ENCODE measurements around the gene IGSF11.
"Not testable (repeated sequence)": the region's sequence is repeated elsewhere in the genome, so short reads cannot be mapped to it uniquely, and the experiment has no call there.

The IGSF11 gene

GRCh38 chr3:119034256-119035013 lies at the start of gene IGSF11:
TSS of gene IGSF11 (minus strand) at chr3:119034846. CDS start at chr3:119034582, 264 bp downstream.
- DNase-seq, result peak; percentile 45 to 56

DNA sequence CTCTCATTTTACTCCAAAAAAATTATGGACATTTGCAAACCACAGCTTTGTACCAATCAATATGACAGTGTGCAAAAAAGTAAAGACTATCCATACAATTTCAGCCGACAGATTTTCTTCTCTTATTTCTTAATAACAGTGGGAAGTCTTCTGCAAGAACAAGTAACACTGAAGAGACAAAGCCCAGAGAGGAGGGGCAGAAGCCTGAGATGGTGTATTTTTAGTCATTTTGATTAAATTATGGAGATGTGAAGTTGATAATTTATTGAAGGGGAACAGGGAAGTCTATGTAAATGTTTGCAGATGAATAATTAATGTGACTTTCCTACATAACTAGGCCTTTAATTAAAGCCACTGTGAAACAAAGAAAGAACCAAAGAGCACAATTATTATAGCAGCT lies 45.7 kb upstream of the IGSF11 start:
- no peak for DNase-seq

DNA sequence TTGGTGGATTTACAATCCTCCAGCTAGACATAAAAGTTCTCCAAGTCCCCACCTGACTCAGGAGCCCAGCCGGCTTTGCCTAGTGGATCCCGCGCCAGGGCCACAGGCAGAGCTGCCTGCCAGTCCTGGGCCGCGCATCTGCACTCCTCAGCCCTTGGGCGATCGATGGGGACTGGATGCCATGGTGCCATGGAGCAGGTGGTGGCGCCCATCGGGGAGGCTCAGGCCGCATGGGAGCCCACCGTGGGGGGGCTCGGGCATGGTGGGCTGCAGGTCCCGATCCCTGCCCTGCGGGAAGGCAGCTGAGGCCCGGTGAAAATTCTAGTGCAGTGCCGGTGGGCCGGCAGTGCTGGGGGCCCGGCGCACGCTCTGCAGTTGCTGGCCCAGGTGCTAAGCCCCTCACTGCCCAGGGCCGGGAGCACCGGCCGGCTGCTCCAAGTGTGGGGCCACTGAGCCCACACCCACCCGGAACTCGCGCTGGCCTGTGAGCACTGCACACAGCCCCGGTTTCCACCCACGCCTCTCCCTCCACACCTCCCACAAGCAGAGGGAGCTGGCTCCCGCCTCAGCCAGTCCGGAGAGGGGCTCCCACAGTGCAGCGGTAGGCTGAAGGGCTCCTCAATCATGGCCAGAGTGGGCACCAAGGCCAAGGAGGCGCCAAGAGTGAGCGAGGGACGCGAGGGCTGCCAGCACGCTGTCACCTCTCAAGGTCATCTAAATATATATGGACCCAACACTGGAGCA lies 38.8 kb upstream of the IGSF11 start:
- no peak for DNase-seq

DNA sequence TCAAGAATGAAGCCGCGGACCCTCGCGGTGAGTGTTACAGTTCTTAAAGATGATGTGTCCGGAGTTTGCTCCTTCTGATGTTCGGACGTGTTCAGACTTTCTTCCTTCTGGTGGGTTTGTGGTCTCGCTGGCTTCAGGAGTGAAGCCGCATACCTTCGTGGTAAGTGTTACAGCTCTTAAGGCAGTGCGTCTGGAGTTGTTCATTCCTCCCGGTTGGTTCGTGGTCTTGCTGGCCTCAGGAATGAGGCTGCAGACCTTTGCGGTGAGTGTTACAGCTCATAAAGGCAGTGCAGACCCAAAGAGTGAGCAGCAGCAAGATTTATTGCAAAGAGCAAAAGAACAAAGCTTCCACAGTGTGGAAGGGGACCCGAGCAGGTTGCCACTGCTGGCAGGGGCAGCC lies 37.8 kb upstream of the IGSF11 start:
- DNase-seq, result not testable (repeated sequence)

DNA sequence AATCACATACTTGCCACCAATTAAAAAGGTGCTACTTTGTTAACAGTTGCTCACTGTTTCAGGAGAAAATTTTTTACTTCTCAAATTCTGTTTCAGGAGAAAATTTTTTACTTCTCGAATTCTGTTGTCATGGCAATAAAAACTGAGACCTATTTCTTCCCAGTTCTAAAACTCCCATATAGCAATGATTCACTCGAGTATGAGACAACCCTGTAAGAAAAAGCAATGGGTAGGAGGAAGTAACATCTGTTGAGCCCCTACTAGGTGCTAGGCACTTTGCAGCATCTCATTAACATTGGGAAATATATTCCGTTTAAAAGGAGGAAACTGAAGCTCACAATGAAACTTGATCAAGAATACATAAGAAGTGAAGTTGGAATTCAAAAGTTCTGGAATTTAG lies 35.1 kb upstream of the IGSF11 start:
- no peak for DNase-seq

GRCh38 chr3:119063471-119063870 lies 28.8 kb upstream of the IGSF11 start:
- no peak for DNase-seq

GRCh38 chr3:119062892-119063291 lies 28.2 kb upstream of the IGSF11 start:
- DNase-seq, result no peak

DNA sequence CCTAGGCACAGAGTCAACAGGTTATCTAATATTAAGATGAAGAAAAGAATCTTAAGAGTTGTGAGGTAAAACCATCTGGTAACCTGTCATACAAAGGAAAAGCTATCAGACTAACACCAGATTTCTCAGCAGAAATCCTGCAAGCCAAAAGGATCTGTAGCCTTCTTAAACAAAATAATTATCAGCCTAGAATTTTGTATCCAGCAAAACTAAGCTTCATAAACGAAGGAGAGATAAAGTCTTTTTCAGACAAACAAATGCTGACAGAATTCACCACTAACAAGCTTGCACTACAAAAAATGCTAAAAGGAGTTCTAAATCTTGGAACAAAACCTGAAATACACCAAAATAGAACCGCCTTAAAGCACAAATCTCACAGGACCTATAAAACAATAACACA lies 9.9 kb upstream of the IGSF11 start:
- no peak for DNase-seq

- no peak for DNase-seq
Observed at GRCh38 chr3:119042162-119042561, 7.5 kb upstream of the IGSF11 start.

DNA sequence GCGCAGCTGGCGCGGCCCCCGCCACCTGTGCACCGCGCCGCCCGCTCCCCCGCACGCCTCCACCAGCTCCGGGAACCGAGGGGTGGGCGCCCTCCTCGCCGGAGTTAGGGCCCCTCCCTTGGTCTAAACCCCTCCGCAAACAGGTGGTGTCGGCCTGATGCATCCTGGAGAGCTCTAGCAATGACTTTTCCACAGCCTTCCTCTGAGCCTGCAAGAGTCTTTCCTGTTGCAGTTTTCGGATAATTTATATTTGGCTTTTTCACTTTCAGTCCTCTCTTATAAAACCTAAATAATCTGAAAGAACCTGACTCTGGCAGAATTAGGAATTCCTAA lies 334 bp upstream of the IGSF11 start:
- no peak for DNase-seq

- DNase-seq, result no peak
Observed at GRCh38 chr3:119033393-119034255, 1.0 kb downstream of the IGSF11 start.

DNA sequence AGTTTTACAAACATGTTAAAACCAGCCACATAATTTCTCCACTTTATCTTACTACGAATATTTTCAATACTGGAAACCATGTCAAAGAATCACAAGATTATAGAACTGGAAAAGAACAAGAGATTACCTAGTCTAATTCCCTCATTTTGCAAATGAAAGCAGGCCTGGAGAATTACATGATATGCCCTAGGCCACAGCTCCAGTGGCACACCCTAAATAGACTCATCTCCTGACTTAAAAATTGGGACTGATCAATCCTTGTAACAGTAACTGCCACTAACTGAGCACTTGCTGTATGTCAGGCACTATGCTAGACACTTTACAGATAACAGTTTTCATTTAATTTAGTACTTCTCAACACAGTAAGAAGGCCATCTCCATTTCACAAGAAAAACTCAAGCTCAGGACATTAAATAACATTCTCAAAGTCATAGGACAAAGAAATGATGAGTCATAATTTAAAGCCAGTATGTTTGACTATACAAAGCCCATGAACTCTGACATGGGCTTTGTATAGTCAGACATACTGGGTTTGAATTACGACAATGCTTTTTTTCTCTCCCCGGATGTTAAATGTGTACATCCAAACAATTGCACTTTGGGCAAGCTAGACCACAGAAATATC lies 9.4 kb downstream of the IGSF11 start:
- no peak for DNase-seq

GRCh38 chr3:119019767-119020518 lies 14.7 kb downstream of the IGSF11 start:
- DNase-seq, result no peak

GRCh38 chr3:119018690-119019463 lies 15.8 kb downstream of the IGSF11 start:
- no peak for DNase-seq

- DNase-seq, result no peak
Observed at GRCh38 chr3:119015942-119016341, 18.7 kb downstream of the IGSF11 start.

DNA sequence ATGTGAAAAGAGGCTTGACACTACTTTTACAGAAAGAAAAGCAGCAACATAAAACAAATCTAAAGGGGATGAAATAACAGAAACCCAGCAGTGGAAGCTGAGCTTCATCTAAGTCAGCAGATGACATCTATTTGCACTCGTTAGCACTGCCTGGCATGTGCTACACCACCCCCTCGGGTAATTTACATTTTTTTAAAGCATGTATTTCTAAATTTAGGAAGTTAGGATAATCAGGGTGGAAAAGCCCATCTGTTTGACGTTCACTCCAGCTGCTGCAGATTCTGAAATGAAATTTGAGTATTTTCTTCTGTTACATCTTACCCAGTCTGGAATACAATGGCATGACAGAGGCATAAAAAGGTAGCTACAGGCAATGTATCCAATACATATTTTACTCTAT lies 20.7 kb downstream of the IGSF11 start:
- no peak for DNase-seq

GRCh38 chr3:119011528-119011927 lies 23.1 kb downstream of the IGSF11 start:
- DNase-seq, result no peak

- no peak for DNase-seq
Observed at GRCh38 chr3:118997190-118997589, 37.5 kb downstream of the IGSF11 start.

GRCh38 chr3:118991775-118992174 lies 42.9 kb downstream of the IGSF11 start:
- no peak for DNase-seq

DNA sequence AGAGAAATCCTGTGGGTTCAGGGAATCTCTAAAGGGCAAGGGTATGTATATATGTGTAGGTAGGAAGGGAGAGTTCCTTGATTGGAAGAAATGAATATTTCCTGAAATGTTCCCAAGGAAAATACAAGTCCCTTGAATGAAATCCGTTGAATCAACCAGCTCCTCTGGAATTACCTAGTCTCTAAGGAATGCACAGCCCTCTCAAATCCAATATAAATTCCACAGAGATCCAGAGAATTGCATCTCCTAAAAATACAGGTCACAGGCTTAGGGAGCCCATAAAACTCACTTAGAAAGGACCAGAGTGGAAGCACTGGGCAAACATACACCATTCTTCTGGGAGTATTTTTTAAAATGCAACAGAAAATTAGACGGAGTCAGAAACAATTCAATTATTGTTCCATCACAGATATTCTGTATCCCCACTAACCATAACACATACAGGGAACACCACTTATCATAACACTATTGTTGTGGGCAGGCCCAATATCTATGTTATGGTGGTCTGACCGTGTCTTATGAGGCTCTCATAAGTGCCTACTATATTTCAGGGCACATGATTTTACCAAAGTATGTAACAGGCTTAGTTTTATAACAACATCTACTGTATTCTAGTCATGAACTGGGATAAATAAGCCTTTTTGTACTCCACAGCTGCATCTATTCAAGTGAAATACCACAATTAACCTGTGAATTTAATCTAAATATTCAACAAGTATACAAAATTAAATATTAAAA lies 43.7 kb downstream of the IGSF11 start:
- no peak for DNase-seq
